Liver (tissue), 9 donors: ENCODE data around the gene MCF2L. TPM values are rescaled to one million over a fixed set of nuclear protein-coding genes. Genes with fewer than 3 reads are reported as not detected.

Experiments
- DNase-seq: peaks from one replicate; pipeline ENCODE4 v3.0.0-alpha.2; 2017; ENCODE audit warnings: low spot score
- H3K27ac ChIP-seq, 2 donors: one replicate each; pipeline ENCODE4 v1.7.0; 2013; ENCODE audit warnings: inconsistent platforms in 2 of 2, low read length in 2 of 2, control low read depth in 1 of 2, low read depth in 1 of 2, mild to moderate bottlenecking in 1 of 2
- H3K27me3 ChIP-seq, 4 donors: one replicate each; pipeline versions ENCODE4 v1.6.1 to v1.7.0; 2013; ENCODE audit warnings: low read length in 3 of 4, inconsistent platforms in 1 of 4, mild to moderate bottlenecking in 1 of 4, moderate library complexity in 1 of 4; ENCODE audit not compliant: control insufficient read depth in 4 of 4, insufficient read depth in 4 of 4
- H3K36me3 ChIP-seq, 4 donors: one replicate each; pipeline versions ENCODE4 v1.6.1 to v1.7.0; 2013; ENCODE audit warnings: low read length in 3 of 4, mild to moderate bottlenecking in 3 of 4, low read depth in 1 of 4, moderate library complexity in 1 of 4; ENCODE audit not compliant: control insufficient read depth in 4 of 4, insufficient read depth in 3 of 4
- H3K4me1 ChIP-seq, 4 donors: one replicate each; pipeline versions ENCODE4 v1.6.1 to v1.7.0; 2013; ENCODE audit warnings: low read length in 3 of 4, mild to moderate bottlenecking in 3 of 4, moderate library complexity in 1 of 4; ENCODE audit not compliant: control insufficient read depth in 4 of 4, insufficient read depth in 4 of 4
- H3K4me3 ChIP-seq, 3 donors: one replicate each; pipeline versions ENCODE4 v1.6.1 to v1.7.0; 2013; ENCODE audit warnings: low read length in 3 of 3, control low read depth in 1 of 3, low read depth in 1 of 3, mild to moderate bottlenecking in 1 of 3
- H3K9ac ChIP-seq, 2 donors: one replicate each; pipeline ENCODE4 v1.7.0; 2013; ENCODE audit warnings: low read length in 2 of 2, mild to moderate bottlenecking in 2 of 2, moderate library complexity in 2 of 2, control low read depth in 1 of 2, low read depth in 1 of 2
- H3K9me3 ChIP-seq, 4 donors: one replicate each; pipeline versions ENCODE4 v1.6.1 to v1.7.0; 2013; ENCODE audit warnings: low read length in 3 of 4; ENCODE audit not compliant: control insufficient read depth in 4 of 4
- EGR1 ChIP-seq, 2 donors: IDR thresholded peaks; 2 replicates each; pipeline ENCODE4 v1.6.1; 2016 to 2018; ENCODE audit warnings: antibody characterized with exemption in 2 of 2, low read depth in 2 of 2
- FOXA1 ChIP-seq: IDR thresholded peaks from 2 replicates; pipeline ENCODE4 v1.6.1; 2016; ENCODE audit warnings: antibody characterized with exemption
- FOXA2 ChIP-seq: IDR thresholded peaks from 2 replicates; pipeline ENCODE4 v1.6.1; 2016; ENCODE audit warnings: antibody characterized with exemption
- GABPA ChIP-seq, 2 donors: IDR thresholded peaks in 1 of 2; conservative IDR thresholded peaks in 1 of 2; 2 replicates each; pipeline ENCODE4 v1.6.1; 2016; ENCODE audit warnings: antibody characterized with exemption in 2 of 2, mild to moderate bottlenecking in 1 of 2, moderate library complexity in 1 of 2
- HNF4A ChIP-seq, 2 donors: conservative IDR thresholded peaks; 2 replicates each; pipeline ENCODE4 v1.6.1; 2016; ENCODE audit warnings: antibody characterized with exemption in 2 of 2, mild to moderate bottlenecking in 2 of 2
- HNF4G ChIP-seq: IDR thresholded peaks from 2 replicates; pipeline ENCODE4 v1.6.1; 2016; ENCODE audit warnings: antibody characterized with exemption
- JUND ChIP-seq, 2 donors: IDR thresholded peaks; 2 replicates each; pipeline ENCODE4 v1.6.1; 2016; ENCODE audit warnings: antibody characterized with exemption in 2 of 2
- MAX ChIP-seq: IDR thresholded peaks from 2 replicates; pipeline ENCODE4 v1.6.1; 2016; ENCODE audit warnings: antibody characterized with exemption
- NR2F2 ChIP-seq: IDR thresholded peaks from 2 replicates; pipeline ENCODE4 v1.6.1; 2016; ENCODE audit warnings: antibody characterized with exemption
- RAD21 ChIP-seq, 2 donors: IDR thresholded peaks; 2 replicates each; pipeline ENCODE4 v1.6.1; 2016; ENCODE audit warnings: antibody characterized with exemption in 2 of 2, mild to moderate bottlenecking in 2 of 2
- RXRA ChIP-seq, 2 donors: IDR thresholded peaks; 2 replicates each; pipeline ENCODE4 v1.6.1; 2017 to 2018; ENCODE audit warnings: antibody characterized with exemption in 2 of 2, mild to moderate bottlenecking in 1 of 2
- SP1 ChIP-seq: IDR thresholded peaks from 2 replicates; pipeline ENCODE4 v1.6.1; 2018; ENCODE audit warnings: antibody characterized with exemption, mild to moderate bottlenecking
- TAF1 ChIP-seq: conservative IDR thresholded peaks from 2 replicates; pipeline ENCODE4 v1.6.1; 2016; ENCODE audit warnings: antibody characterized with exemption, mild to moderate bottlenecking
- YY1 ChIP-seq: IDR thresholded peaks from 2 replicates; pipeline ENCODE4 v1.6.1; 2016; ENCODE audit warnings: antibody characterized with exemption, mild to moderate bottlenecking
- WGBS: extraction: QIAGEN DNeasy Blood & Tissue Kit; methylation state at CpG from one replicate; pipeline ENCODE4 v1.1.7; 2013; 5-methylcytosine and 5-hydroxymethylcytosine counted together
- polyA plus RNA-seq, 2 donors: library from polyadenylated mRNA; stranded (reverse) in 1 of 2; unstranded in 1 of 2; fragments of 200-250 nt in 1 of 2; fragments of >200 nt in 1 of 2; fragmentation: Nextera tagmentation in 1 of 2; extraction: Ambion mirVana in 1 of 2; gene quantifications; one replicate each; pipeline versions ENCODE4 v1.2.1 to v1.2.3, GENCODE V29; 2013 to 2015
- total RNA-seq, 2 donors: library from RNA; depleted of rRNA; stranded (reverse); fragments of >200 nt; gene quantifications; one replicate each; pipeline ENCODE4 v1.2.3, GENCODE V29; 2014
- TF ChIP-seq, protein P1 (sequence below): IDR thresholded peaks from 2 replicates; pipeline ENCODE4 v1.6.1; 2016; ENCODE audit warnings: antibody characterized with exemption
- TF ChIP-seq, protein P2 (sequence below): IDR thresholded peaks from 2 replicates; pipeline ENCODE4 v1.6.1; 2016; ENCODE audit warnings: antibody characterized with exemption, mild to moderate bottlenecking
- TF ChIP-seq, protein P3 (sequence below): IDR thresholded peaks from 2 replicates; pipeline ENCODE4 v1.6.1; 2016; ENCODE audit warnings: antibody characterized with exemption
- TF ChIP-seq, protein P4 (sequence below): fragments of 150-350 bp; IDR thresholded peaks from 2 replicates; pipeline ENCODE4 v1.5.1; 2017; ENCODE audit warnings: improper control_type of control experiment, low read depth, low read length; ENCODE audit not compliant: missing input control
- donor health status: healthy.
- donor health status: healthy.
- donor health status: healthy.
- donor health status: healthy.
- donor health status: healthy.

Gene MCF2L
- total and polyA plus RNA-seq, 4 donors: 2.9 to 12.8 (median 7.1) TPM

DNA sequence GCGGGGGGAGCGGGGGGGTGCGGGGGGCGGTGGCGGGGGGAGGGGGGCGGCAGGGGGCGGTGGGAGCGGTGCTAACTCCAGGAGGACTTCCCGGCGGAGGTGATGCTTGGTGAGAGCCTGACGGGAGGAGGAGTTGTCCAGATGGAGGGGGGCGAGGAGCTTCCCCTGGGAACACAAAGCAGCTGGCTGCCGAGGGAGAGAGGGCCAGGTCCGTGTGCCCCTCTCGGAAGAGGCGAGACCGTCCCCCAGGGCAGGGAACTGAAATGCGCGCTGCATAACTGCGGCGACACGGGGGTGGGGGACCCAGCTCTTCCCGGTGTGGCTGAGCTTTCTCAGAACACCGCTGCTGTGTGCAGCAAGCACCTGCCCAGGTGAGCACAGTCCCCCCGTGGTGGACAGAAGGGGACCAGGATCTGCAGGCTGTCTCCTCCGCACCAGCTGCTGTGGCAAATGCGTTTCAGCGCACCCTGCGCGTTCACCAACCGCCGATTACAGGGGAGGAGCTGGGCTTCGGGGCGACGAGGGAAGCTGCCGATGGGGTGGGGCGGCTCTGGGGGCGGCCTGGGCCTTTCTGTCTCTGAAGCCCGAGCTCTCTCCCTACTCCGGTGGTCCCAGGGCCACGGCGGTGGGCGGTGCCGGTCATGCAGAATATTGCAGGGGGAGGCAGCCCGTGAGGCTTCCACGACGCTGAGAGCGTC is 81.9 kb downstream of the MCF2L start:
- Histone ChIP-seq H3K36me3 (peaks cover 0 to 14% (median 6%) of the 10 kb centered on the region in 4 donors), H3K4me1 (no peaks in the 10 kb centered on the region), H3K27me3 (no peaks in the 10 kb centered on the region), H3K9ac (no peak overlapping the region), H3K9me3 (no peaks in the 10 kb centered on the region), H3K27ac (no peak overlapping the region), H3K4me3 (no peak overlapping the region)
- TF ChIP-seq JUND (IDR thresholded peaks at IDR 0.05) (no peak), RAD21 (IDR thresholded peaks at IDR 0.05) (no peak), MAX (no peak), FOXA2 (no peak), NR2F2 (no peak), FOXA1 (no peak), TAF1 (no peak), YY1 (no peak), HNF4G (no peak), RXRA (IDR thresholded peaks at IDR 0.05) (no peak), SP1 (no peak), EGR1 (IDR thresholded peaks at IDR 0.05; ENCODE audit: low read depth in 2 of 2) (no peak), HNF4A (conservative IDR thresholded peaks at IDR 0.05) (no peak), GABPA (IDR thresholded peaks at IDR 0.05 in 1 of 2, conservative IDR thresholded peaks at IDR 0.05 in 1 of 2) (no peak)
- TF ChIP-seq, protein P1, sequence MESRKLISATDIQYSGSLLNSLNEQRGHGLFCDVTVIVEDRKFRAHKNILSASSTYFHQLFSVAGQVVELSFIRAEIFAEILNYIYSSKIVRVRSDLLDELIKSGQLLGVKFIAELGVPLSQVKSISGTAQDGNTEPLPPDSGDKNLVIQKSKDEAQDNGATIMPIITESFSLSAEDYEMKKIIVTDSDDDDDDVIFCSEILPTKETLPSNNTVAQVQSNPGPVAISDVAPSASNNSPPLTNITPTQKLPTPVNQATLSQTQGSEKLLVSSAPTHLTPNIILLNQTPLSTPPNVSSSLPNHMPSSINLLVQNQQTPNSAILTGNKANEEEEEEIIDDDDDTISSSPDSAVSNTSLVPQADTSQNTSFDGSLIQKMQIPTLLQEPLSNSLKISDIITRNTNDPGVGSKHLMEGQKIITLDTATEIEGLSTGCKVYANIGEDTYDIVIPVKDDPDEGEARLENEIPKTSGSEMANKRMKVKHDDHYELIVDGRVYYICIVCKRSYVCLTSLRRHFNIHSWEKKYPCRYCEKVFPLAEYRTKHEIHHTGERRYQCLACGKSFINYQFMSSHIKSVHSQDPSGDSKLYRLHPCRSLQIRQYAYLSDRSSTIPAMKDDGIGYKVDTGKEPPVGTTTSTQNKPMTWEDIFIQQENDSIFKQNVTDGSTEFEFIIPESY: no peak
- TF ChIP-seq, protein P2, sequence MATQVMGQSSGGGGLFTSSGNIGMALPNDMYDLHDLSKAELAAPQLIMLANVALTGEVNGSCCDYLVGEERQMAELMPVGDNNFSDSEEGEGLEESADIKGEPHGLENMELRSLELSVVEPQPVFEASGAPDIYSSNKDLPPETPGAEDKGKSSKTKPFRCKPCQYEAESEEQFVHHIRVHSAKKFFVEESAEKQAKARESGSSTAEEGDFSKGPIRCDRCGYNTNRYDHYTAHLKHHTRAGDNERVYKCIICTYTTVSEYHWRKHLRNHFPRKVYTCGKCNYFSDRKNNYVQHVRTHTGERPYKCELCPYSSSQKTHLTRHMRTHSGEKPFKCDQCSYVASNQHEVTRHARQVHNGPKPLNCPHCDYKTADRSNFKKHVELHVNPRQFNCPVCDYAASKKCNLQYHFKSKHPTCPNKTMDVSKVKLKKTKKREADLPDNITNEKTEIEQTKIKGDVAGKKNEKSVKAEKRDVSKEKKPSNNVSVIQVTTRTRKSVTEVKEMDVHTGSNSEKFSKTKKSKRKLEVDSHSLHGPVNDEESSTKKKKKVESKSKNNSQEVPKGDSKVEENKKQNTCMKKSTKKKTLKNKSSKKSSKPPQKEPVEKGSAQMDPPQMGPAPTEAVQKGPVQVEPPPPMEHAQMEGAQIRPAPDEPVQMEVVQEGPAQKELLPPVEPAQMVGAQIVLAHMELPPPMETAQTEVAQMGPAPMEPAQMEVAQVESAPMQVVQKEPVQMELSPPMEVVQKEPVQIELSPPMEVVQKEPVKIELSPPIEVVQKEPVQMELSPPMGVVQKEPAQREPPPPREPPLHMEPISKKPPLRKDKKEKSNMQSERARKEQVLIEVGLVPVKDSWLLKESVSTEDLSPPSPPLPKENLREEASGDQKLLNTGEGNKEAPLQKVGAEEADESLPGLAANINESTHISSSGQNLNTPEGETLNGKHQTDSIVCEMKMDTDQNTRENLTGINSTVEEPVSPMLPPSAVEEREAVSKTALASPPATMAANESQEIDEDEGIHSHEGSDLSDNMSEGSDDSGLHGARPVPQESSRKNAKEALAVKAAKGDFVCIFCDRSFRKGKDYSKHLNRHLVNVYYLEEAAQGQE: no peak
- TF ChIP-seq, protein P3, sequence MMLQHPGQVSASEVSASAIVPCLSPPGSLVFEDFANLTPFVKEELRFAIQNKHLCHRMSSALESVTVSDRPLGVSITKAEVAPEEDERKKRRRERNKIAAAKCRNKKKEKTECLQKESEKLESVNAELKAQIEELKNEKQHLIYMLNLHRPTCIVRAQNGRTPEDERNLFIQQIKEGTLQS: no peak
- TF ChIP-seq, protein P4, sequence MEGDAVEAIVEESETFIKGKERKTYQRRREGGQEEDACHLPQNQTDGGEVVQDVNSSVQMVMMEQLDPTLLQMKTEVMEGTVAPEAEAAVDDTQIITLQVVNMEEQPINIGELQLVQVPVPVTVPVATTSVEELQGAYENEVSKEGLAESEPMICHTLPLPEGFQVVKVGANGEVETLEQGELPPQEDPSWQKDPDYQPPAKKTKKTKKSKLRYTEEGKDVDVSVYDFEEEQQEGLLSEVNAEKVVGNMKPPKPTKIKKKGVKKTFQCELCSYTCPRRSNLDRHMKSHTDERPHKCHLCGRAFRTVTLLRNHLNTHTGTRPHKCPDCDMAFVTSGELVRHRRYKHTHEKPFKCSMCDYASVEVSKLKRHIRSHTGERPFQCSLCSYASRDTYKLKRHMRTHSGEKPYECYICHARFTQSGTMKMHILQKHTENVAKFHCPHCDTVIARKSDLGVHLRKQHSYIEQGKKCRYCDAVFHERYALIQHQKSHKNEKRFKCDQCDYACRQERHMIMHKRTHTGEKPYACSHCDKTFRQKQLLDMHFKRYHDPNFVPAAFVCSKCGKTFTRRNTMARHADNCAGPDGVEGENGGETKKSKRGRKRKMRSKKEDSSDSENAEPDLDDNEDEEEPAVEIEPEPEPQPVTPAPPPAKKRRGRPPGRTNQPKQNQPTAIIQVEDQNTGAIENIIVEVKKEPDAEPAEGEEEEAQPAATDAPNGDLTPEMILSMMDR: no peak
- no peak for DNase-seq
- 77% methylated on average over 46 of the region's 48 CpGs for WGBS
